PC-3 (cell line): ENCODE measurements around the gene FGD5.

Source experiments
- EZH2phosphoT487 ChIP-seq: fragments of 300-600 bp; sonication (generic); IDR thresholded peaks from 2 replicates; pipeline ENCODE4 v1.6.1; 2018; ENCODE audit warnings: mild to moderate bottlenecking, antibody characterized with exemption, low read length, borderline replicate concordance
- TF ChIP-seq, protein P1 (sequence below): fragments of 300-600 bp; sonication (generic); conservative IDR thresholded peaks from 2 replicates; pipeline ENCODE4 v1.5.1; 2017; ENCODE audit warnings: antibody characterized with exemption, low read depth, mild to moderate bottlenecking, low read length

DNA sequence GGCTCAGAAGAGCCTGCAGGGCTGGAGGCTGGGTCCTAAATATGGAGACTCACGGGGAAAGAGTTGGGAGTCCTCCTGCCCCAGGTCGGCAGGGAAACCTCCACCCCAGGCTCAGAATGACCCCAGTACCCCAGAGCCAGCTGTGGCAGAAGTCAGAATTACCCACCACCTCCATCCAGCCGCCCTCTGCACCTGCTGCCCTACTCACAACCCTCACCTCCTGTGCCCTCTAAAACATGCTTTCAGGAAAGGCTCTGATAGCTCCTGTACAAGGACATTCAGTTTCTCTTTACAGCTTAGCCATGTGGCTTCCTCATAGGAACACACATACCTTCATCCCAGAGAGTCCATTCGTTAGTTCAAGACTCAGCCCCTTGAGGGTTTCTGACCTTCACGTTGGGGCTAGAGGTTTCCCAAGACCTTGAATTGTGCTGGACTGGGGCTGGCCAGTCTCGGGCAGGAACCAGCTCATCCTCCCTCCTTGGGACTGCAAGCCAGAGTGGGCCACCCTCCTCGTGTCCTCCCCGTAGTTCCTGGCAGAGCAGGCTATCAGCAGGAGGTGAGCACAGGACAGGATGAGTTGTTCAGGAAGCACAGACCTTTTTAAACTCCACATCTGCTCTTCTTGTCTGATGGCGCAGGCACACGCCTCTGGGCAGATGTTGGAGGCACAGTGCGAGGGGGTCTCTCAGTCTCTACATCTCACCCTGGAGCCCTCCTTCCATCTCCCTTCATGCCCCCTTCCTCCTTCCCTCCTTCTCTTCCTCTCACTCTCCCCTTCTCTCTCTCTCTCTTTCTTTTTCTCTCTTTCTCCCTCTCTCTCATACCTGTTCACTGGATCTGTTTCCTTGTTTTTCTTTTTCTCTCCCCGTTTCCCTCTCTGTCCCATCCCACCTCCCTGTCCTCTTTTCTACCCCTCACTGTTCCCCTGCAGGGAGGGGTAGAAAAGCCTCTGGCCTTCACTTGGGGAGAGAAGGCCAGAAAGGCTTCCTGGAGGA is 72.7 kb downstream of the FGD5 start:
- TF ChIP-seq, protein P1, sequence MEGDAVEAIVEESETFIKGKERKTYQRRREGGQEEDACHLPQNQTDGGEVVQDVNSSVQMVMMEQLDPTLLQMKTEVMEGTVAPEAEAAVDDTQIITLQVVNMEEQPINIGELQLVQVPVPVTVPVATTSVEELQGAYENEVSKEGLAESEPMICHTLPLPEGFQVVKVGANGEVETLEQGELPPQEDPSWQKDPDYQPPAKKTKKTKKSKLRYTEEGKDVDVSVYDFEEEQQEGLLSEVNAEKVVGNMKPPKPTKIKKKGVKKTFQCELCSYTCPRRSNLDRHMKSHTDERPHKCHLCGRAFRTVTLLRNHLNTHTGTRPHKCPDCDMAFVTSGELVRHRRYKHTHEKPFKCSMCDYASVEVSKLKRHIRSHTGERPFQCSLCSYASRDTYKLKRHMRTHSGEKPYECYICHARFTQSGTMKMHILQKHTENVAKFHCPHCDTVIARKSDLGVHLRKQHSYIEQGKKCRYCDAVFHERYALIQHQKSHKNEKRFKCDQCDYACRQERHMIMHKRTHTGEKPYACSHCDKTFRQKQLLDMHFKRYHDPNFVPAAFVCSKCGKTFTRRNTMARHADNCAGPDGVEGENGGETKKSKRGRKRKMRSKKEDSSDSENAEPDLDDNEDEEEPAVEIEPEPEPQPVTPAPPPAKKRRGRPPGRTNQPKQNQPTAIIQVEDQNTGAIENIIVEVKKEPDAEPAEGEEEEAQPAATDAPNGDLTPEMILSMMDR = no peak
- TF ChIP-seq EZH2phosphoT487 = no peak
